HUES6 (cell line): Measurements from ENCODE around the gene SUCLG2.

ENCODE experiments used
- H3K27ac ChIP-seq: 2 replicates; pipeline ENCODE4 v1.7.0; 2013; ENCODE audit warnings: low read depth, mild to moderate bottlenecking, low read length, inconsistent platforms
- H3K27me3 ChIP-seq: 2 replicates; pipeline ENCODE4 v1.6.1; 2013; ENCODE audit warnings: low read length; ENCODE audit not compliant: control insufficient read depth, insufficient read depth
- H3K36me3 ChIP-seq: 2 replicates; pipeline ENCODE4 v1.6.1; 2013; ENCODE audit warnings: low read length; ENCODE audit not compliant: control insufficient read depth, insufficient read depth
- H3K4me1 ChIP-seq: 2 replicates; pipeline ENCODE4 v1.6.1; 2013; ENCODE audit warnings: low read length; ENCODE audit not compliant: control insufficient read depth, insufficient read depth
- H3K4me3 ChIP-seq: 2 replicates; pipeline ENCODE4 v1.5.1; 2013; ENCODE audit warnings: low read depth, low read length
- H3K9ac ChIP-seq: one replicate; pipeline ENCODE4 v1.6.1; 2013; ENCODE audit warnings: mild to moderate bottlenecking, low read length
- H3K9me3 ChIP-seq: 2 replicates; pipeline ENCODE4 v1.6.1; 2013; ENCODE audit warnings: low read depth, low read length; ENCODE audit not compliant: control insufficient read depth, insufficient read depth

SUCLG2 gene

GRCh38 chr3:67516496-67516895 is 137.9 kb downstream of the SUCLG2 start:
- no peaks in the 10 kb centered on the region for H3K9me3 ChIP-seq
- no peaks in the 10 kb centered on the region for H3K27me3 ChIP-seq
- no peak overlapping the region for H3K9ac ChIP-seq
- no peak overlapping the region for H3K4me3 ChIP-seq
- peaks cover 11% of the 10 kb centered on the region; the same call in 1 of the 2 replicates for H3K36me3 ChIP-seq
- H3K27ac ChIP-seq, result no peak overlapping the region
- H3K4me1 ChIP-seq, result peaks cover 9% of the 10 kb centered on the region

GRCh38 chr3:67515778-67516177 is 138.6 kb downstream of the SUCLG2 start:
- Histone ChIP-seq H3K4me3 (no peak overlapping the region), H3K27ac (no peak overlapping the region; the same call in 1 of the 2 replicates), H3K9me3 (no peaks in the 10 kb centered on the region), H3K27me3 (no peaks in the 10 kb centered on the region), H3K36me3 (peaks cover 11% of the 10 kb centered on the region; the same call in 1 of the 2 replicates), H3K9ac (no peak overlapping the region), H3K4me1 (peaks cover 9% of the 10 kb centered on the region)

- H3K9me3 ChIP-seq, result no peaks in the 10 kb centered on the region
- H3K9ac ChIP-seq, result no peak overlapping the region
- H3K4me1 ChIP-seq, result no peaks in the 10 kb centered on the region
- H3K4me3 ChIP-seq, result no peak overlapping the region
- H3K36me3 ChIP-seq, result peaks cover 3% of the 10 kb centered on the region; the same call in 1 of the 2 replicates
- H3K27me3 ChIP-seq, result no peaks in the 10 kb centered on the region
- H3K27ac ChIP-seq, result no peak overlapping the region
These were observed 144.8 kb downstream of the SUCLG2 start for GRCh38 chr3:67509471-67510075.

GRCh38 chr3:67507584-67507983 is 146.8 kb downstream of the SUCLG2 start:
- no peaks in the 10 kb centered on the region for H3K9me3 ChIP-seq
- H3K27me3 ChIP-seq, result no peaks in the 10 kb centered on the region
- no peak overlapping the region for H3K4me3 ChIP-seq
- no peaks in the 10 kb centered on the region for H3K4me1 ChIP-seq
- no peak overlapping the region for H3K9ac ChIP-seq
- H3K27ac ChIP-seq, result no peak overlapping the region
- H3K36me3 ChIP-seq, result no peaks in the 10 kb centered on the region

GRCh38 chr3:67500709-67501108 is 153.7 kb downstream of the SUCLG2 start:
- H3K27me3 ChIP-seq, result no peaks in the 10 kb centered on the region
- H3K27ac ChIP-seq, result no peak overlapping the region
- H3K9me3 ChIP-seq, result no peaks in the 10 kb centered on the region
- no peaks in the 10 kb centered on the region for H3K36me3 ChIP-seq
- H3K4me3 ChIP-seq, result no peak overlapping the region
- H3K9ac ChIP-seq, result no peak overlapping the region
- no peaks in the 10 kb centered on the region for H3K4me1 ChIP-seq

- Histone ChIP-seq H3K9me3 (no peaks in the 10 kb centered on the region), H3K4me1 (no peaks in the 10 kb centered on the region), H3K9ac (no peak overlapping the region), H3K36me3 (no peaks in the 10 kb centered on the region; the same call in 1 of the 2 replicates), H3K27ac (no peak overlapping the region), H3K4me3 (no peak overlapping the region), H3K27me3 (no peaks in the 10 kb centered on the region)
These were observed 156.7 kb downstream of the SUCLG2 start for GRCh38 chr3:67497746-67498145.

- H3K36me3 ChIP-seq, result no peaks in the 10 kb centered on the region; the same call in 1 of the 2 replicates
- no peaks in the 10 kb centered on the region for H3K4me1 ChIP-seq
- H3K27ac ChIP-seq, result no peak overlapping the region
- H3K4me3 ChIP-seq, result no peak overlapping the region
- H3K9me3 ChIP-seq, result no peaks in the 10 kb centered on the region
- H3K27me3 ChIP-seq, result no peaks in the 10 kb centered on the region
- H3K9ac ChIP-seq, result no peak overlapping the region
These were observed 158.7 kb downstream of the SUCLG2 start for GRCh38 chr3:67495751-67496150.

GRCh38 chr3:67493808-67494207 is 160.6 kb downstream of the SUCLG2 start:
- no peak overlapping the region for H3K9ac ChIP-seq
- no peaks in the 10 kb centered on the region; the same call in 1 of the 2 replicates for H3K36me3 ChIP-seq
- H3K27ac ChIP-seq, result no peak overlapping the region
- no peaks in the 10 kb centered on the region for H3K4me1 ChIP-seq
- no peaks in the 10 kb centered on the region for H3K27me3 ChIP-seq
- no peaks in the 10 kb centered on the region for H3K9me3 ChIP-seq
- H3K4me3 ChIP-seq, result no peak overlapping the region

GRCh38 chr3:67490658-67491057 is 163.8 kb downstream of the SUCLG2 start:
- no peaks in the 10 kb centered on the region for H3K4me1 ChIP-seq
- no peaks in the 10 kb centered on the region; the same call in 1 of the 2 replicates for H3K36me3 ChIP-seq
- no peaks in the 10 kb centered on the region for H3K27me3 ChIP-seq
- no peaks in the 10 kb centered on the region for H3K9me3 ChIP-seq
- no peak overlapping the region for H3K9ac ChIP-seq
- H3K4me3 ChIP-seq, result no peak overlapping the region
- H3K27ac ChIP-seq, result no peak overlapping the region

GRCh38 chr3:67489816-67490215 is 164.6 kb downstream of the SUCLG2 start:
- Histone ChIP-seq H3K27ac (no peak overlapping the region), H3K36me3 (no peaks in the 10 kb centered on the region), H3K4me3 (no peak overlapping the region), H3K4me1 (no peaks in the 10 kb centered on the region), H3K27me3 (no peaks in the 10 kb centered on the region), H3K9me3 (no peaks in the 10 kb centered on the region), H3K9ac (no peak overlapping the region)

- no peaks in the 10 kb centered on the region for H3K36me3 ChIP-seq
- H3K27ac ChIP-seq, result no peak overlapping the region
- no peak overlapping the region for H3K9ac ChIP-seq
- H3K4me1 ChIP-seq, result peaks cover 3% of the 10 kb centered on the region; the same call in 1 of the 2 replicates
- H3K4me3 ChIP-seq, result no peak overlapping the region
- no peaks in the 10 kb centered on the region for H3K9me3 ChIP-seq
- H3K27me3 ChIP-seq, result no peaks in the 10 kb centered on the region
These were observed 166.8 kb downstream of the SUCLG2 start for GRCh38 chr3:67487564-67488114.
